Right atrium auricular region (tissue), 2 donors: ENCODE results near the gene SLC48A1. TPM values are rescaled to one million over a fixed set of nuclear protein-coding genes. Genes with fewer than 3 reads are reported as not detected.

ENCODE experiments used
- DNase-seq: peaks from one replicate; pipeline ENCODE4 v3.0.0-alpha.2; 2019; ENCODE audit warnings: low spot score
- H3K27ac ChIP-seq, 2 donors: fragments of 200-600 bp; sonication (generic); 1 replicate in 1 of 2; 2 replicates in 1 of 2; pipeline ENCODE4 v1.5.1; 2016 to 2019
- H3K27me3 ChIP-seq, 2 donors: fragments of 200-600 bp; sonication (generic); one replicate each; pipeline versions ENCODE4 v1.5.1 to v1.6.0; 2017 to 2019
- H3K36me3 ChIP-seq: fragments of 200-600 bp; sonication (generic); one replicate; pipeline ENCODE4 v1.5.1; 2016
- H3K4me1 ChIP-seq, 2 donors: fragments of 200-600 bp; sonication (generic); one replicate each; pipeline versions ENCODE4 v1.5.1 to v1.6.0; 2017 to 2019
- H3K4me3 ChIP-seq, 2 donors: fragments of 200-600 bp; sonication (generic); 1 replicate in 1 of 2; 2 replicates in 1 of 2; pipeline ENCODE4 v1.5.1; 2017 to 2019; ENCODE audit warnings: mild to moderate bottlenecking in 1 of 2, moderate library complexity in 1 of 2
- H3K9me3 ChIP-seq, 2 donors: fragments of 200-600 bp; sonication (generic); one replicate each; pipeline ENCODE4 v1.5.1; 2019
- CTCF ChIP-seq, 2 donors: fragments of 200-600 bp; sonication (generic); IDR thresholded peaks; one replicate each; pipeline ENCODE4 v1.5.1; 2019; ENCODE audit warnings: antibody characterized with exemption in 2 of 2
- total RNA-seq, 2 donors: library from RNA; depleted of rRNA; stranded (reverse); fragments of >200 nt; gene quantifications; one replicate each; pipeline ENCODE4 v1.1.0, GENCODE V29; 2016

SLC48A1 gene
- total RNA-seq, 2 donors from 2014 or later, result 48.9 to 52.0 TPM

- Histone ChIP-seq H3K27me3 (no peaks in the 10 kb centered on the region), H3K9me3 (no peaks in the 10 kb centered on the region), H3K27ac (no peak overlapping the region), H3K36me3 (peaks cover 100% of the 10 kb centered on the region), H3K4me3 (no peak overlapping the region), H3K4me1 (peaks cover 0 to 9% of the 10 kb centered on the region in 2 donors)
- no peak for DNase-seq
- no peak for TF ChIP-seq CTCF (IDR thresholded peaks at IDR 0.05)
These were observed 16.9 kb downstream of the SLC48A1 start for GRCh38 chr12:47789712-47790489.

GRCh38 chr12:47790676-47791350 is 17.8 kb downstream of the SLC48A1 start:
- TF ChIP-seq CTCF (IDR thresholded peaks at IDR 0.05), result no peak
- no peaks in the 10 kb centered on the region for H3K9me3 ChIP-seq
- no peak for DNase-seq
- H3K36me3 ChIP-seq, result peaks cover 100% of the 10 kb centered on the region
- H3K4me1 ChIP-seq, result peaks cover 0 to 9% of the 10 kb centered on the region in 2 donors
- H3K27ac ChIP-seq, result no peak overlapping the region
- no peak overlapping the region for H3K4me3 ChIP-seq
- H3K27me3 ChIP-seq, result no peaks in the 10 kb centered on the region

- peaks cover 100% of the 10 kb centered on the region for H3K36me3 ChIP-seq
- H3K27ac ChIP-seq, result no peak overlapping the region
- no peak overlapping the region for H3K4me3 ChIP-seq
- DNase-seq, result no peak
- no peaks in the 10 kb centered on the region for H3K27me3 ChIP-seq
- peaks cover 0 to 9% of the 10 kb centered on the region in 2 donors for H3K4me1 ChIP-seq
- H3K9me3 ChIP-seq, result no peaks in the 10 kb centered on the region
- TF ChIP-seq CTCF (IDR thresholded peaks at IDR 0.05), result no peak
These were observed 18.3 kb downstream of the SLC48A1 start for GRCh38 chr12:47791351-47791746.

- H3K27me3 ChIP-seq, result no peaks in the 10 kb centered on the region
- peaks cover 0 to 6% of the 10 kb centered on the region in 2 donors for H3K4me1 ChIP-seq
- no peak overlapping the region for H3K4me3 ChIP-seq
- no peak overlapping the region for H3K27ac ChIP-seq
- peaks cover 100% of the 10 kb centered on the region for H3K36me3 ChIP-seq
- no peaks in the 10 kb centered on the region for H3K9me3 ChIP-seq
- TF ChIP-seq CTCF (IDR thresholded peaks at IDR 0.05), result no peak
- DNase-seq, result no peak
These were observed 18.8 kb downstream of the SLC48A1 start for GRCh38 chr12:47791874-47792273.

- TF ChIP-seq CTCF (IDR thresholded peaks at IDR 0.05), result no peak
- Histone ChIP-seq H3K4me1 (peaks cover 0 to 1% of the 10 kb centered on the region in 2 donors), H3K4me3 (no peak overlapping the region), H3K27me3 (no peaks in the 10 kb centered on the region), H3K9me3 (no peaks in the 10 kb centered on the region), H3K36me3 (peaks cover 100% of the 10 kb centered on the region), H3K27ac (no peak overlapping the region)
- no peak for DNase-seq
These were observed 20.1 kb downstream of the SLC48A1 start for GRCh38 chr12:47793015-47793681.
